Mesodermal cell (in vitro differentiated cells): Measurements from ENCODE around the gene AAMDC.

ENCODE experiments used
- H3K27ac ChIP-seq: 2 replicates; pipeline ENCODE4 v1.7.0; 2013; ENCODE audit warnings: mild to moderate bottlenecking, low read depth, low read length, moderate library complexity; ENCODE audit not compliant: severe bottlenecking
- H3K36me3 ChIP-seq: 2 replicates; pipeline ENCODE4 v1.7.1; 2013; ENCODE audit warnings: mild to moderate bottlenecking, low read length, moderate library complexity; ENCODE audit not compliant: control insufficient read depth, insufficient read depth
- H3K4me1 ChIP-seq: one replicate; pipeline ENCODE4 v1.7.1; 2013; ENCODE audit warnings: mild to moderate bottlenecking, low read length; ENCODE audit not compliant: insufficient read depth, control insufficient read depth, poor library complexity, severe bottlenecking
- H3K4me3 ChIP-seq: 2 replicates; pipeline ENCODE4 v1.7.0; 2013; ENCODE audit warnings: low read length, control low read depth, mild to moderate bottlenecking; ENCODE audit not compliant: insufficient read depth, poor library complexity, severe bottlenecking; ENCODE audit errors: extremely low read depth
- H3K9me3 ChIP-seq: 2 replicates; pipeline ENCODE4 v1.7.1; 2013; ENCODE audit warnings: mild to moderate bottlenecking, low read length, moderate library complexity; ENCODE audit not compliant: control insufficient read depth
- WGBS, 2 experiments: methylation state at CpG; one replicate each; pipeline ENCODE4 v1.1.5; 2013; ENCODE audit warnings: missing lambda C conversion rate in 2 of 2; ENCODE audit not compliant: insufficient coverage in 2 of 2; 5-methylcytosine and 5-hydroxymethylcytosine counted together

AAMDC gene

DNA sequence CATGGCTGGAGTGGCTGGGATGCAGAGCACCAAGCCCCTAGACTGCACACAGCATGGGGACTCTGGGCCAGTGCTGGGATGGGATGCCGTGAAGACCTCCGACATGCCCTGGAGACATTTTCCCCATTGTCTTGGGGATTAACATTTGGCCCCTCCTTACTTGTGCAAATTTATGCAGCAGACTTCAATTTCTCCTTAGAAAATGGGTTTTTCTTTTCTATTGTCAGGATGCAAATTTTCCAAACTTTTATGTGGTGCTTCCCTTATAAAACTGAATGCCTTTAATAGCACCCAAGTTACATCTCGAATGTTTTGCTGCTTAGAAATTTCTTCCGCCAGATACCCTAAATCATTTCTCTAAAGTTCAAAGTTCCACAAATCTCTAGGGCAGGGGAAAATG, 29.6 kb upstream of the AAMDC start:
- peaks cover 31% of the 10 kb centered on the region for H3K36me3 ChIP-seq
- H3K9me3 ChIP-seq, result peaks cover 12% of the 10 kb centered on the region
- H3K27ac ChIP-seq, result no peak overlapping the region
- H3K4me3 ChIP-seq, result no peak overlapping the region
- no peaks in the 10 kb centered on the region for H3K4me1 ChIP-seq
- 91 to 93% methylated on average over 4 of the region's 4 CpGs for WGBS, 2 experiments

DNA sequence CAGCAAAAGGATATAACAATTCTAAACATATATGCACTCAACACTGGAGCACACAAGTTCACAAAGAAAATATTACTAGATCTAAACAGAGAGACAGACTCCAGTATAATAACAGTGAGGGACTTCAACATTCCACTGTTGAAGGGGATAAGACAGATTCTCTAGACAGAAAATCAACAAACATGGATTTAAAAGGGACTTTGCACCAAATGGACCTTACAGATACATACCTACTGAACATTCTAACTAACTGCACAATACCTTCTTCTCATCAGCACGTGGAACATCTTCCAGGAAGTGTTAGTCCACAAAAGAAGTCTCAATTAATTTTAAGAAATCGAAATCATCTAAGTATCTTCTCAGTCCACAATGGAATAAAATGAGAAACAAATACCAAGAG, 27.0 kb upstream of the AAMDC start:
- WGBS, 2 experiments, result 100% methylated on average over 2 of the region's 2 CpGs
- Histone ChIP-seq H3K9me3 (peaks cover 12% of the 10 kb centered on the region), H3K4me1 (no peaks in the 10 kb centered on the region), H3K36me3 (peaks cover 36% of the 10 kb centered on the region), H3K4me3 (no peak overlapping the region), H3K27ac (no peak overlapping the region)

DNA sequence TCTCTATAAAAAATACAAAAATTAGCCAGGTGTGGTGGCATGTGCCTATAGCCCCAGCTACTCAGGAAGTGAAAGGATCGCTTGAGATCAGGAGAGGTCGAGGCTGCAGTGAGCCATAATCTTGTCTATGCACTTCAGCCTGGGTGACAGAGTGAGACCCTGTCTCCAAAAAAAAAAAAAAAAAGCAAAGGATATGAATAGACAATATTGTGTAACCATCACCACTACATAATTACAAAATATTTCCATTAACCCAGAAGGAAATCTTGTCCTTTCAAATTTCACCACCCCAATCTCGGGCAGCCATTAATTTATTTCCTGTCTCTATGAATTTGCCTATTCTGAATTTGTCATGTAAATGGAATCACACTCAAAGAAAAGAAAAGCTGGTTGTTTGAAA, 21.6 kb upstream of the AAMDC start:
- Histone ChIP-seq H3K4me3 (no peak overlapping the region), H3K27ac (no peak overlapping the region), H3K36me3 (peaks cover 14% of the 10 kb centered on the region), H3K4me1 (peaks cover 8% of the 10 kb centered on the region), H3K9me3 (no peaks in the 10 kb centered on the region)
- WGBS, 2 experiments, result 100% methylated on average over 1 to 2 of the region's 3 CpGs

DNA sequence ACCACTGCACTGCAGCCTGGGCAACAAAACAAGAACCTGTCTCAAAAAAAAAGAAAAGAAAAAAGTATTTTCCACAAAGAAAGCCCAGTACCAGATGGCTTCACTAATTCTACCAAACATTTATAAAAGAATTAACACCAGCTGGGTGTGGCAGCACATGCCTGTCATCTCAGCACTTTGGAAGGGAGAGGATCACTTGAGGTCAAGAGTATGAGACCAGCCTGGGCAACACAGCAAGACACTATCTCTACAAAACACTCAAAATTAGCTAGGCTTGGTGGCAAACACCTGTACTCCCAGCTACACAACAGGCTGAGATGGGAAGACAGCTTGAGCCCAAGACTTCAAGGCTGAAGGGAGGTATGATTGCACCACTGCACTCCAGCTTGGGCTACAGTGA, 20.5 kb upstream of the AAMDC start:
- Histone ChIP-seq H3K27ac (no peak overlapping the region), H3K4me3 (no peak overlapping the region), H3K9me3 (no peaks in the 10 kb centered on the region), H3K36me3 (peaks cover 21% of the 10 kb centered on the region), H3K4me1 (peaks cover 8% of the 10 kb centered on the region)

DNA sequence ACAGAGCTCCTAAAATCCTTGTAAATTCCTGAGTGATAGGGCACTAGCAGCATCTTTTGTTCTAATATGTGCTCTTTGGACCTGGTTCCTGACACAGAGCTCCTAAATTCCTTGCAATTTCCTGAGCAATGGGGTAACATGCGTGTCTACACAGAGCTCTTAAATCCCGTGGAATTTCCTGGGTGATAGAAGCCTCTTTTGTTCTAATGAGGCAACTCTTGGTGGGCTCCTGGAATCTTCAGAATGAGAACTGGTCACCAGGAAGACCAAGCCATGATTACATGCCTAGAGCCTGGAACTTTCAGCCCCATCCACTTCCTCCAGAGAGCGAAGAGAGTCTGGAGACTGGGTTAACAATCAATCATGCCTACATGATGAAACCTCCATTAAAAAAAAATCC, 19.5 kb upstream of the AAMDC start:
- 83 to 91% methylated on average over 2 of the region's 3 CpGs for WGBS, 2 experiments
- H3K4me1 ChIP-seq, result peaks cover 8% of the 10 kb centered on the region
- peaks cover 21% of the 10 kb centered on the region for H3K36me3 ChIP-seq
- no peak overlapping the region for H3K4me3 ChIP-seq
- peak overlapping the region; percentile 41 for H3K27ac ChIP-seq
- H3K9me3 ChIP-seq, result no peaks in the 10 kb centered on the region

DNA sequence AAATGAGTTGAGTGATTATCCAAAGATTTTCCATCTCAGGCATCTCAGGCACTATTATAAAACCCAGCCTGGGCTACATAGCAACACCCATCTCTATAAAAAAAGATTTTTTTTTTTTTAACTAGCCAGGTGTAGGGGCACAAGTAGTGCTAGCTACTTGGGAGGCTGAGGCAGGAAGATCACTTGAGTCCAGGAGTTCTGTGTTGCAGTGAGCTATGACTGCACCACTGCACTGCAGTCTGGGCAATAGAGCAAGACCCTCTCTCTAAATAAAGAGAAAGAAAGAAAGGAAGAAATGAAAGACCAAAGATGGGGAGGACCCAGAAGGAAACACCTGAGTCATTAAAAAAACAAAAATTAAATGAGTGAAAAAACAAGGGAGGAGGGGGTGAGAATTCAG, 14.5 kb upstream of the AAMDC start:
- Histone ChIP-seq H3K4me1 (peaks cover 8% of the 10 kb centered on the region), H3K27ac (no peak overlapping the region), H3K4me3 (no peak overlapping the region), H3K9me3 (no peaks in the 10 kb centered on the region), H3K36me3 (peaks cover 33% of the 10 kb centered on the region)

DNA sequence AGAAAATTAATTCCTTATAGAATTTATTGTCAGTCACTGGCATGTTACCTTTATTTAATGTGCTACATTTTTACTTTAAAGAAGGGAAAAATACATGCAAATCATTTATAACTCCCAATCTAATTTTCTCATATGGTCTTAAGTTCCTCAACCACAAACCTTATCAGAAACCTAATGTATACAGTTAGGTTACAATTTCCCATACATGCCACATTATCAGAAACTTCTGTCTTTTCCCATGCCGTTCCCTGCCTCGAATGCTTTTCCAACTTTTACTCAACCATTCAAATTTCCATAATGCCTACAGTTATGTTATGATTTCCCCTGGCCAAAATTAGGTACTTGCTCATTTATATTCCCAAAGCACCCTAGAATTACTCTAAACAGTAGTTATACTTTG, 14.0 kb upstream of the AAMDC start:
- Histone ChIP-seq H3K9me3 (no peaks in the 10 kb centered on the region), H3K4me1 (peaks cover 5% of the 10 kb centered on the region), H3K4me3 (no peak overlapping the region), H3K36me3 (peaks cover 37% of the 10 kb centered on the region), H3K27ac (no peak overlapping the region)
- WGBS, 2 experiments, result 88 to 100% methylated on average over 2 of the region's 2 CpGs

DNA sequence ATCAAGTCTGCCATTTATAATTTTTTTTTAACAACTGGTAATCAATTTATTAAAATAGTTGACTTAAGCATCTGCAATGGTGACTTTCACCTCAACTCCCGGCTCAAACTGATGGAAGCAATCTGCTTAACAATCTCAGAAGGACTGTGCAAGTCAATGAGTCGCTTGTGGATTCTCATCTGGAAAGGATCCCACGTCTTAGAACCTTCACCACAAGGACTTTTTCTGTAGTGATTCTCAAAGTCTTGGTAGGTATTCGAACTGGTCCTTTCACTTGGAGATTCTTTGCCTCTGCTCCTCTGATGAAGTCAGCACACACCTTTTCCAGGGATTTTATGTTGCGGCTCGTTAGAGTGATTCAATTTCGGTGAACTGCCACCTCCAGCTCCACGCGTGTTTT, 7.7 kb upstream of the AAMDC start:
- WGBS, 2 experiments, result 88 to 97% methylated on average over 9 of the region's 9 CpGs
- Histone ChIP-seq H3K27ac (no peak overlapping the region), H3K4me3 (no peak overlapping the region), H3K9me3 (no peaks in the 10 kb centered on the region), H3K4me1 (no peaks in the 10 kb centered on the region), H3K36me3 (peaks cover 39% of the 10 kb centered on the region)

DNA sequence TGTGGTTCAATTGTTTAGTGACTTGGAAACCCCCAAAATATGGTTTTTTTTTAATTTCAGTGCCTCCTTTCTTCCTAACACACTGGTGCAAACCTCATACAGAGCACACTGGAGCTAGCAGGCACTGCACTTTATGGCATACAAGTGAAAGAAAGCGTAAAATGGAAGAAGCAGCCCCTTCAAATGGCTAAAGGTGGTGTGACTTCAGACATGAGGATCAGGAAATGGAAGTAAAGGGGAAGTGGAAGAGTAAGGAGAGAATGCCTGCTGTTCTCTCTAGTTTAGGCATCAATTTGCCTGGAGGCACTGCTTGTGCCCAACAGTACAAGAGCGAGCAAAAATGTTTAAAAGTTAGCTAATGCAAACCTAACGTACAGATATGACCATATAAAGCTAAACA, 6.1 kb upstream of the AAMDC start:
- no peak overlapping the region for H3K4me3 ChIP-seq
- peaks cover 39% of the 10 kb centered on the region for H3K36me3 ChIP-seq
- H3K4me1 ChIP-seq, result peaks cover 3% of the 10 kb centered on the region
- no peaks in the 10 kb centered on the region for H3K9me3 ChIP-seq
- no peak overlapping the region for H3K27ac ChIP-seq
- WGBS, 2 experiments, result 100% methylated on average over 1 of the region's 3 CpGs

DNA sequence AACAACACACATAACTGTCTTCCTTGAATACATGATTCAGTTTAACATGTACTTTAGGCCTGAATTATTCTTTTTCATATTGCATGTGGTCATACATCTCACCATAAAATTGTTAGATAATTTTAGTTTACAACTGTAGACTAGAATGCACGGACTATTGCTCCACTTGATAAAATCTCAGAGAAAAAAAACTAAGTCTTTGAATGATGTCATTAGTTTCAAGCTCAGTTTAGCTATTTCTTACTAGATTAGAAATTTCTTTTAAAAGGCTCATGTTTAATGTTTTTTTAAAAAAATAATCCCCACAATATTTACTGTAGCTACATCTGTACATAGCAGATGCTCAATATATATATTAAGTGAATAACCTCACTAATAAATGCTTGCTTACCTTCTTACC, 5.5 kb upstream of the AAMDC start:
- H3K27ac ChIP-seq, result no peak overlapping the region
- WGBS, 2 experiments, result no CpG with 5 or more reads among the region's 1 CpG
- H3K9me3 ChIP-seq, result no peaks in the 10 kb centered on the region

DNA sequence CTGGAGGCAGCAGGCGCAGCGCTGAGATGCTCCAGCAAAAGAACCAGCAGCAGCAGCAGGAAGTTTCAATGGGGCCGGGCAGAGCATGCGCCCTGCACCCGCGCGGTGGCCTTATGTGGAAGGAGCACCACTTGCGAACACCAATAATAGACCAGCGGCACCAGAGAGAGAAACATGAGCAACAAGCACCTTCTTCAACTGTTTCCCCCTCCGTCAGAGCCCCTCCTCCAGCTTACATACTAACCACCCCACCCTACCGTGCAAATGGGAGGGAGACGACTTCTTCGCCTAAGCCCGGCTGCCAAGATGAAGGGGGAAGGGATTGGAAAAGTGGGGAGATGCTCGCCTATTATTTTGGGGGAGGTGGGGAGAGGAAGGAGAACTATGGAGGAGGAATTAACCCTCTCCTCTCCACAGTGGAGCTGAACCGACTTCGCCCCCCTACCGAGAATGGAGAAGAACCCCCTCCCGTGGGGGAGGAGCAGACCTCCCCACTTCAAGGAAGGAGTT, 1.5 kb upstream of the AAMDC start:
- H3K4me1 ChIP-seq, result peaks cover 11% of the 10 kb centered on the region
- peak overlapping the region; percentile 85 for H3K27ac ChIP-seq
- WGBS, 2 experiments, result 0% methylated on average over 8 to 9 of the region's 19 CpGs
- H3K36me3 ChIP-seq, result peaks cover 15% of the 10 kb centered on the region
- H3K9me3 ChIP-seq, result no peaks in the 10 kb centered on the region
- H3K4me3 ChIP-seq, result peak overlapping the region; percentile 100

More for the DNA sequence above, 5.5 kb upstream of the AAMDC start:
- peaks cover 34% of the 10 kb centered on the region for H3K36me3 ChIP-seq
- no peak overlapping the region for H3K4me3 ChIP-seq
- H3K4me1 ChIP-seq, result peaks cover 3% of the 10 kb centered on the region
